ENCODE results near the gene SGCE. TPM values are rescaled to one million over a fixed set of nuclear protein-coding genes. Genes with fewer than 3 reads are reported as not detected.

SGCE gene
- total and polyA plus RNA-seq, 10 of the 15 experiments (the other 5 are each of a cell fraction or from before 2014, with no cell fraction given) = 30.5 to 80.1 (median 49.2) TPM

- no TSS peak for BruUV-seq (replicated peaks)
Measured at GRCh38 chr7:94577357-94577756, 78.6 kb downstream of the SGCE start.

More at GRCh38 chr7:94577357-94577756, 78.6 kb downstream of the SGCE start:
- POLR2A ChIA-PET = no interaction called here
- Histone ChIP-seq H3K79me2 (ENCODE audit: control insufficient read depth, insufficient read depth, low read length) (no peaks in the 10 kb centered on the region), H4K20me1 (ENCODE audit: control insufficient read depth, insufficient read depth) (no peaks in the 10 kb centered on the region), H3K36me3 (ENCODE audit: control insufficient read depth in 2 of 2, insufficient read depth in 2 of 2, low read length in 1 of 2) (no peaks in the 10 kb centered on the region; a peak in 1 of 4 replicates), H3K27me3 (replicated peaks in 1 of 2; ENCODE audit: control insufficient read depth in 2 of 2, insufficient read depth in 2 of 2, low read length in 1 of 2) (no peaks in the 10 kb centered on the region), H2AFZ (ENCODE audit: control insufficient read depth, low read depth, low read length) (no peak overlapping the region), H3K9ac (ENCODE audit: control insufficient read depth, insufficient read depth, low read length) (no peak overlapping the region), H3K4me2 (ENCODE audit: control insufficient read depth, insufficient read depth) (no peak overlapping the region), H3K4me1 (ENCODE audit: control insufficient read depth, insufficient read depth, low read length) (no peaks in the 10 kb centered on the region), H3K4me3 (no peak overlapping the region), H3K27ac (ENCODE audit: control insufficient read depth, insufficient read depth) (no peak overlapping the region), H3K9me3 (replicated peaks; ENCODE audit: control insufficient read depth, insufficient read depth, low read length) (no peaks in the 10 kb centered on the region; the same call in none of the 3 replicates)
- DNase-seq (ENCODE audit: low read depth, low spot score) (no peak), ATAC-seq (no peak), FAIRE-seq (no peak)
- 100% methylated on average over 1 of the region's 1 CpG for WGBS (ENCODE audit: insufficient coverage, insufficient replicate concordance, low lambda C conversion rate, missing lambda C conversion rate)
- intact Hi-C loops (cut with micrococcal nuclease; ENCODE audit: unreplicated experiment) (no loop called here), in situ Hi-C loops (cut with MboI) (no loop called here)
- CTCF ChIA-PET = no interaction called here
- SMC1A ChIA-PET (ENCODE audit: uncharacterized antibody, unreplicated experiment) = interaction anchor here (0.6 to 1.1 kb wide), 2 partner anchors 11 to 32 kb away, joined by 3 read pairs; no protein-coding TSS in a partner anchor
- RAD21 ChIA-PET (ENCODE audit: unreplicated experiment) = no interaction called here
- TF ChIP-seq BCLAF1 (IDR thresholded peaks at IDR 0.05) (no peak), SMAD1 (IDR thresholded peaks at IDR 0.05; ENCODE audit: low read depth, partially characterized antibody) (no peak), ZNF384 (IDR thresholded peaks at IDR 0.05; ENCODE audit: borderline replicate concordance, low read depth, low read length) (no peak), NFYA (IDR thresholded peaks at IDR 0.05; ENCODE audit: borderline replicate concordance, low read depth, low read length) (no peak), SUZ12 (IDR thresholded peaks at IDR 0.05; ENCODE audit: unreplicated experiment) (no peak), EGR1 (IDR thresholded peaks at IDR 0.05; ENCODE audit: borderline replicate concordance in 1 of 2, low read depth in 2 of 2, low read length in 2 of 2) (no peak), NFXL1 (IDR thresholded peaks at IDR 0.05; ENCODE audit: borderline replicate concordance) (no peak), DPF2 (IDR thresholded peaks at IDR 0.05) (no peak), BCL11A (IDR thresholded peaks at IDR 0.05; ENCODE audit: low read depth, low read length) (no peak), IRF4 (IDR thresholded peaks at IDR 0.05; ENCODE audit: low read depth, low read length) (no peak), TAF1 (IDR thresholded peaks at IDR 0.05; ENCODE audit: borderline replicate concordance, low read depth, low read length) (no peak)

All from GM12878 (cell line).